ENCODE results near the gene ST8SIA1. TPM values are rescaled to one million over a fixed set of nuclear protein-coding genes. Genes with fewer than 3 reads are reported as not detected.

ST8SIA1 gene
- total RNA-seq, 1 donor from 2014 or later, result 3.6 TPM

- Mint-ChIP-seq H3K36me3 (ENCODE audit: unreplicated experiment) (no peaks in the 10 kb centered on the region), H3K9me3 (ENCODE audit: unreplicated experiment) (no peaks in the 10 kb centered on the region), H3K27me3 (ENCODE audit: unreplicated experiment) (peaks cover 4% of the 10 kb centered on the region), H3K4me3 (ENCODE audit: unreplicated experiment) (no peak overlapping the region), H3K4me1 (ENCODE audit: unreplicated experiment) (peaks cover 5% of the 10 kb centered on the region), H3K27ac (ENCODE audit: unreplicated experiment) (no peak overlapping the region)
- TF ChIP-seq CTCF (IDR thresholded peaks at IDR 0.05), result no peak
- no peak for DNase-seq (ENCODE audit: extremely low spot score, unreplicated experiment)
These were observed 82.5 kb downstream of the ST8SIA1 start for GRCh38 chr12:22252057-22252456.

- H3K9me3 Mint-ChIP-seq (ENCODE audit: unreplicated experiment), result no peaks in the 10 kb centered on the region
These were observed 83.7 kb downstream of the ST8SIA1 start for GRCh38 chr12:22250762-22251161.

GRCh38 chr12:22248571-22249115 is 85.9 kb downstream of the ST8SIA1 start:
- no peak overlapping the region for H3K27ac Mint-ChIP-seq (ENCODE audit: unreplicated experiment)
- peaks cover 2% of the 10 kb centered on the region for H3K4me1 Mint-ChIP-seq (ENCODE audit: unreplicated experiment)

More at GRCh38 chr12:22250762-22251161, 83.7 kb downstream of the ST8SIA1 start:
- H3K4me3 Mint-ChIP-seq (ENCODE audit: unreplicated experiment), result no peak overlapping the region
- no peaks in the 10 kb centered on the region for H3K36me3 Mint-ChIP-seq (ENCODE audit: unreplicated experiment)
- H3K27me3 Mint-ChIP-seq (ENCODE audit: unreplicated experiment), result peaks cover 4% of the 10 kb centered on the region
- no peak for DNase-seq (ENCODE audit: extremely low spot score, unreplicated experiment)
- H3K4me1 Mint-ChIP-seq (ENCODE audit: unreplicated experiment), result peaks cover 2% of the 10 kb centered on the region
- H3K27ac Mint-ChIP-seq (ENCODE audit: unreplicated experiment), result no peak overlapping the region
- TF ChIP-seq CTCF (IDR thresholded peaks at IDR 0.05), result no peak

GRCh38 chr12:22248121-22248520 is 86.4 kb downstream of the ST8SIA1 start:
- no peak for DNase-seq (ENCODE audit: extremely low spot score, unreplicated experiment)
- Mint-ChIP-seq H3K4me1 (ENCODE audit: unreplicated experiment) (peaks cover 2% of the 10 kb centered on the region), H3K27me3 (ENCODE audit: unreplicated experiment) (peaks cover 4% of the 10 kb centered on the region), H3K4me3 (ENCODE audit: unreplicated experiment) (no peak overlapping the region), H3K36me3 (ENCODE audit: unreplicated experiment) (peaks cover 1% of the 10 kb centered on the region), H3K27ac (ENCODE audit: unreplicated experiment) (no peak overlapping the region), H3K9me3 (ENCODE audit: unreplicated experiment) (no peaks in the 10 kb centered on the region)
- TF ChIP-seq CTCF (IDR thresholded peaks at IDR 0.05), result no peak

More at GRCh38 chr12:22248571-22249115, 85.9 kb downstream of the ST8SIA1 start:
- no peak for DNase-seq (ENCODE audit: extremely low spot score, unreplicated experiment)
- H3K27me3 Mint-ChIP-seq (ENCODE audit: unreplicated experiment), result peaks cover 4% of the 10 kb centered on the region
- peaks cover 1% of the 10 kb centered on the region for H3K36me3 Mint-ChIP-seq (ENCODE audit: unreplicated experiment)
- H3K4me3 Mint-ChIP-seq (ENCODE audit: unreplicated experiment), result no peak overlapping the region
- H3K9me3 Mint-ChIP-seq (ENCODE audit: unreplicated experiment), result no peaks in the 10 kb centered on the region
- TF ChIP-seq CTCF (IDR thresholded peaks at IDR 0.05), result no peak

GRCh38 chr12:22246217-22246846 is 88.2 kb downstream of the ST8SIA1 start:
- Mint-ChIP-seq H3K27ac (ENCODE audit: unreplicated experiment) (no peak overlapping the region), H3K36me3 (ENCODE audit: unreplicated experiment) (peaks cover 4% of the 10 kb centered on the region)
- TF ChIP-seq CTCF (IDR thresholded peaks at IDR 0.05), result no peak

More at GRCh38 chr12:22246217-22246846, 88.2 kb downstream of the ST8SIA1 start:
- Mint-ChIP-seq H3K9me3 (ENCODE audit: unreplicated experiment) (no peaks in the 10 kb centered on the region), H3K27me3 (ENCODE audit: unreplicated experiment) (peaks cover 4% of the 10 kb centered on the region), H3K4me1 (ENCODE audit: unreplicated experiment) (peaks cover 2% of the 10 kb centered on the region), H3K4me3 (ENCODE audit: unreplicated experiment) (no peak overlapping the region)
- no peak for DNase-seq (ENCODE audit: extremely low spot score, unreplicated experiment)

Measured in osteocyte (in vitro differentiated cells).